Measurements from ENCODE around the gene AKAP17A. TPM values are rescaled to one million over a fixed set of nuclear protein-coding genes. Genes with fewer than 3 reads are reported as not detected.
A peak's percentile ranks its signal among the peaks of the same experiment; 100 is the strongest.
"Not testable (repeated sequence)": the region's sequence is repeated elsewhere in the genome, so short reads cannot be mapped to it uniquely, and the experiment has no call there.

AKAP17A gene
- total RNA-seq, 1 experiment from 2014 or later = 20.6 TPM

DNA sequence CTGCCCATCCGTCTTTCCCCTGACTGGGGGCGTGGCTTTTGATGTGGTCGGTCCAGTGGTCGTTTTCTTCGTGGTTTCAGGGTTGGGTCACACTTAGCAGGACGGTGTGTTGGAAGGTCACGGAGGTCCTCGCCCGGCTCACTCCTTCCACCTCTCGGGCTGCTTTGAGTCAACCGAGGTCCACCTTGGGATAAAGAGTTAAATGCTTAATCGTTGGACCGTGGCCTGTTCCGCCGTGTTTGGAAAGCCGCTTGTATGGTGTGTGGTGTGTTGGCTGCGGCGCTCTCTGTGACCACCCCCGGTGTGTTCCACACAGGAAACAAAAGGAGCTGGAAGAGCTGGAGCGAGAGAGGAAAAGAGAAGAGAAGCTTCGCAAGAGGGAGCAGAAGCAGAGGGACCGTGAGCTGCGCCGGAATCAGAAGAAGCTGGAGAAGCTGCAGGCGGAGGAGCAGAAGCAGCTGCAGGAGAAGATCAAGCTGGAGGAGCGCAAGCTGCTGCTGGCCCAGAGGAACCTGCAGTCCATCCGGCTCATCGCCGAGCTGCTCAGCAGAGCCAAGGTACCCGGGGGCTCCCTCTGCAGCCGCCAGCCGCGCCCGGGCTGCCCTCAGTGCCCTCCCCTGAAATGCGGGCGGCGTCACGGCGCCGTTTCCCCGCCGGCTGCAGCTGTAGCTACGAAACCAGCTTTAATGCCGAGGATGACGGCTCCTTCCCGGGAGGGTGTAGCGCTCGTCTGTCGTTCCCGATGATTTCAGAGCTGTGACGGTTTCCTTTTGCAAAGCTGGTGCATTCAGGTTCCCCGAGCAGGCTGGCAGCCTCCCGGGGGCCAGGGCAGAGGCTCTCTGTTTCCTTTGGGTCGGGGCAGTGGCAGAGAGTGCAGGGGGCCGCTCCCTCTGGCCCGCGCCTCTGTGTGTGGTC, 7.7 kb downstream of the AKAP17A start:
- DNase-seq (ENCODE audit: low read depth) = no peak
- in situ Hi-C loops (cut with HindIII; ENCODE audit: low pct_unique_long_range_greater_than_20kb, low sequenced_read_pairs) = no loop called here

DNA sequence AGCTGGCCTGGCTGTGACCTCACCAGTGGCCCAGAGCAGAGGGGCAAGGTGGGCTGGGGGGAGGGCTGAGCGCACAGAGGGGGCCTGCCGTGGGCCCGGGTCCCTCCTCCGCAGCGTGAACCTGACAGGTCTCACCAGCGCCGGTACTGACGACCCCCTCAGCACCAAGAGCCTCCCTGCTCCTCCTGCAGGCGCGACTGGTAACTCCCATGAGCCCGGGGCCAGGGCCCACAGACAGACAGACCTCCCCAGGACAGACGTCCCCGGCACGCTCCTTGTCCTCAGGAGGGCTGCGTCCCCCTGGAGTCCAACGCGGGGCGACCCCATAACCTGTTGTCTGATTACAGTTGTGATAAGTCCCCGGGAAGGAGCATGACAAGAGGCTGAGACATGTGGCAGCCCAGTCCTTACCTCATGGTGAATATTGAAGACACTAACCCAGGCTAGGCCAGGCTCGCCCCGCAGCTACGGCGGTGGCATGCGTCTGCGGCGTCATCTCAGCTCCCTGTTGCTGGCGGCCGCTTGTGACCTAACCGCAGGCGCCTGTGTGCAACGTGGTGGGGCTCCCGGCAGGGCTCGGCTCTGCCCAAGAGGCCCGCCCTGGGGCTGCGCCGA, 8.5 kb downstream of the AKAP17A start:
- DNase-seq (ENCODE audit: low read depth) = no peak
- in situ Hi-C loops (cut with HindIII; ENCODE audit: low pct_unique_long_range_greater_than_20kb, low sequenced_read_pairs) = no loop called here

DNA sequence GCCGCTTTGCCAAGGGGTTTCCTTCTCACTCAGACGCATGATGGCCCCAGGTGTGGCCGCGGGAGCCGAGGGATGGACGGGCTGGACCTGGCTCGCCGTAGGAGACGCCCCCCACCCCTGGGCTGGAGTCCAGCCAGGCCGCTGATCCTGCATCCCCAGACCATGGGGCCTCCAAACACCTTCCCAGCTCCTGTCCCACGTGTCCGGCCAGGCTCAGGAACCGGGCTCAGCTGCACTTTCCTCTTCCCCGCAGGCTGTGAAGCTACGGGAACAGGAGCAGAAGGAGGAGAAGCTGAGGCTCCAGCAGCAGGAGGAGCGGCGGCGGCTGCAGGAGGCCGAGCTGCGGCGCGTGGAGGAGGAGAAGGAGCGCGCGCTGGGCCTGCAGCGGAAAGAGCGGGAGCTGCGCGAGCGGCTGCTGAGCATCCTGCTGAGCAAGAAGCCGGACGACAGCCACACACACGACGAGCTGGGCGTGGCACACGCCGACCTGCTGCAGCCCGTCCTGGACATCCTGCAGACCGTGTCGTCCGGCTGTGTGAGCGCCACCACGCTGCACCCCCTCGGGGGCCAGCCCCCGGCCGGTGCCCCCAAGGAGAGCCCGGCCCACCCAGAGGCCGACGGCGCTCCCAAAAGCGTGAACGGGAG, 9.1 kb downstream of the AKAP17A start:
- no peak for DNase-seq (ENCODE audit: low read depth)
- in situ Hi-C loops (cut with HindIII; ENCODE audit: low pct_unique_long_range_greater_than_20kb, low sequenced_read_pairs) = no loop called here

DNA sequence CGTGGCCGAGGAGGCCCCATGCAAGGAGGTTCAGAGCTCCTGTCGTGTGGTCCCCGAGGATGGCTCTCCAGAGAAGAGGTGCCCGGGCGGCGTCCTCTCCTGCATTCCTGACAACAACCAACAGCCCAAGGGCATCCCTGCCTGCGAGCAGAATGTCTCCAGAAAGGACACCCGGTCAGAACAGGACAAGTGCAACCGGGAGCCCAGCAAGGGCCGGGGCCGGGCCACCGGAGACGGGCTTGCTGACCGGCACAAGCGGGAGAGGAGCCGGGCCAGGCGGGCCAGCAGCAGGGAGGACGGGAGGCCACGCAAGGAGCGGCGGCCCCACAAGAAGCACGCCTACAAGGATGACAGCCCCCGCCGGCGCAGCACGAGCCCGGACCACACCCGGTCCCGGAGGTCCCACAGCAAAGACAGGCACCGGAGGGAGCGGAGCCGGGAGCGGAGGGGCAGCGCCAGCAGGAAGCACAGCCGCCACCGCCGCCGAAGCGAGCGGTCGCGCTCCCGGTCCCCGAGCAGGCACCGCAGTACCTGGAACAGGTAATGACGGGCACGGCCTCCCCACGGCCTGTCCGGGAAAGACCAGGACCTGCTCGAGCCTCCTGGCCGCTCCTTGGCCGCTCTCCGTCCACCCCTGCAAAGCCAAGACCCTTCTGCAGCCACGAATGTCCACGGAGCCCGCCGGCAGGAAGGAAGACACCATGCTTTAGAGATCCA, 9.8 kb downstream of the AKAP17A start:
- no peak for DNase-seq (ENCODE audit: low read depth)
- in situ Hi-C loops (cut with HindIII; ENCODE audit: low pct_unique_long_range_greater_than_20kb, low sequenced_read_pairs) = no loop called here

DNA sequence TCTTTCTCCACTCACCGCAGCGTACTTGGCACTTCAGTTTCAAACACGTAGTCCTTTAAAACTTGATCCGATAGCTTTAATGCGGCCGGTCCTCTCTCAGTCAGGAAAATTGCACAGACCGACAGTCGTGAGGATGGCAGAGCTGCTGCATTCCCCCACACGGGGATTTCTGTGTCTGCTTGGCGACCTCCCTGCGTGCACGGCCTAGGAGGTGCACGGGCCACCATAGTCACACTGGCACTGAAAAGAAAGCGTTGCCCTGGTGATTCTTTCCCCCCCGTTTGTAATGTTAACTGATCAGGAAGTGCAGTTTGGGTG, 10.3 kb downstream of the AKAP17A start:
- in situ Hi-C loops (cut with HindIII; ENCODE audit: low pct_unique_long_range_greater_than_20kb, low sequenced_read_pairs) = no loop called here
- no peak for DNase-seq (ENCODE audit: low read depth)

DNA sequence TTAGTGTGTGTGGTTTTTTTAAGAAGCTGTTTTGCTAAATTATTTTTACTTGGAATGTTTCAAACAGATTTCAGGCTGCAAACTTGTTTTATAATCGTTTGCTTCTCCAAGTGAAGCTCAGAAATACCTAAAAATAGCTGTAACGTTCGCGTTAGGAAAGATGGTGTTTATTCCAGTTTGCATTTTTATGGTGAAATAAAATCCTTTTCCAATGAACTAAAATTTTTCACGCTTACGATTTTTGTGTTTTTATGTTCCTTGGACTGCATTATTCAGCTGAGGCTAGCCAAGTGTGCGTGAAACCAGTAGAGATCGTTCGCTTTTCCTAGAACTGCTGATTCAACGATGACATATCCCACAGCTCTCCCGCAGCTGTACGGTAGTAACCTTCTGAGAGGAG, 10.9 kb downstream of the AKAP17A start:
- in situ Hi-C loops (cut with HindIII; ENCODE audit: low pct_unique_long_range_greater_than_20kb, low sequenced_read_pairs) = no loop called here
- DNase-seq (ENCODE audit: low read depth) = no peak

DNA sequence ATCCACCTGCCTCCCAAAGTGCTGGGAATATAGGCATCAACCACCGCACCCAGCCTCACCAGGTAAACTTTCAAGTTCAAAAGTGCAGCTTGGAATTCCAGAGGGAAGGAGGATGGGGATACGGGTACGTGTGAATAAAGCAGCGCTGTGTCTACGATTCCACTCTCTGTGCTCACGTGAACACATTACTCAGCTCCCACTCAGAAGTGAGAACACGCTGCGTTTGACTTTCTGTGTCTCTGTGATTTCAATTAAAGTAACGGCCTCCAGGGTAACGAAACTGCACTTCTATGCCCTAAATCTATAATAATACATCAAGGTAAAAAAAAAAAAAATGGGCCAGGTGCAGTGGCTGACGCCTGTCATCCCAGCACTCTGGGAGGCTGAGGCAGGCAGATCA, 15.1 kb downstream of the AKAP17A start:
- in situ Hi-C loops (cut with HindIII; ENCODE audit: low pct_unique_long_range_greater_than_20kb, low sequenced_read_pairs) = no loop called here
- no peak for DNase-seq (ENCODE audit: low read depth)

DNA sequence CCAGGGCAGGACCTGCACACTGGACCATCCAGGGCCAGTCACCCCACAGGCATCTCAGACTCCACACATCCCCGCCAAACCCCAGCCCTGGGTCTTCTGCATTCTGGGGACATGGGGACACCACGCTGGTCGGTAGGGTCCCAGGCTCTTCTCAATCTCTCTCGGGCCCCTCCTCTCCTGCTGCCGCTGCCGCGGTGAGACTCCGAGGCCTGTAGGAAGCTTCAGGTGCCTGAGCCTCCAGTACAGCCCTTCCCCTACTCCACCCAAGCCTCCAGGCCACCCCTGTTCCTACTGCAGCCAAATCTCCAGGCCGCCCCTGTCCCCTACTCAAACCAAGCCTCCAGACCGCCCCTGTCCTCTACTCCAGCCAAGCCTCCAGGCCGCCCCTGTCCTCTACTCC, 17.9 kb downstream of the AKAP17A start:
- no peak for DNase-seq (ENCODE audit: low read depth)
- in situ Hi-C loops (cut with HindIII; ENCODE audit: low pct_unique_long_range_greater_than_20kb, low sequenced_read_pairs) = no loop called here

DNA sequence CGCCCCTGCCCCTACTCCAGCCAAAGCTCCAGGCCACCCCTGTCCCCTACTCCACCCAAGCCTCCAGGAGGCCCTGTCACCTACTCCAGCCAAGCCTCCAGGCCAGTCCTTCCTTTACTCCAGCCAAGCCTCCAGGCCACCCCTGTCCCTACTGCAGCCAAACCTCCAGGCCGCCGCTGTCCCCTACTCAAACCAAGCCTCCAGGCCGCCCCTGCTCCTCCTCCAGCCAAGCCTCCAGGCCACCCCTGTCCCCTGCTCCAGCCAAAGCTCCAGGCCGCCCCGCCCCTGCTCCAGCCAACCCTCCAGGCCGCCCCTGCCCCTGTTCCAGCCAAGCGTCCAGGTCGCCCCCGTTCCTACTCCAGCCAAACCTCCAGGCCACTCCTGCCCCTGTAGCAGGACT, 18.4 kb downstream of the AKAP17A start:
- DNase-seq (ENCODE audit: low read depth) = no peak
- in situ Hi-C loops (cut with HindIII; ENCODE audit: low pct_unique_long_range_greater_than_20kb, low sequenced_read_pairs) = no loop called here

DNA sequence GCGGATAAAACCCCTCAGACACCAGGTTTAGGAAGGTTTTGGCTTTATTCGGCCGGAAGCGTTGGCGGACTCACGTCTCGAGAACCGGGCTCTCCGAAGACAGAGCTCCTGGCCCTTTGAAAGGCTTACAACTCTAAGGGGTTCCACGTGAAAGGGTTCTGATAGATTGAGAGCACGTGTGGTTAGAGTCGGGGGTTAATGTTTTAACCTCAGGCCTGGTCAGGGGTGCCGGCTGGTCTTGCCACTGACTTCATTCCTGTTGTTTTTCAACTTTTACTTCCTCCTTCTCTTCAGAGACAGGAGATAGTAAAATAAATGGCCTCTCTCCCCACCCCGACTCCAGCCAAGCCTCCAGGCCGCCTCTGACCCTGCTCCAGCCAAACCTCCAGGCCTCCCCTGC, 18.8 kb downstream of the AKAP17A start:
- peak; percentile 23 for DNase-seq (ENCODE audit: low read depth)

DNA sequence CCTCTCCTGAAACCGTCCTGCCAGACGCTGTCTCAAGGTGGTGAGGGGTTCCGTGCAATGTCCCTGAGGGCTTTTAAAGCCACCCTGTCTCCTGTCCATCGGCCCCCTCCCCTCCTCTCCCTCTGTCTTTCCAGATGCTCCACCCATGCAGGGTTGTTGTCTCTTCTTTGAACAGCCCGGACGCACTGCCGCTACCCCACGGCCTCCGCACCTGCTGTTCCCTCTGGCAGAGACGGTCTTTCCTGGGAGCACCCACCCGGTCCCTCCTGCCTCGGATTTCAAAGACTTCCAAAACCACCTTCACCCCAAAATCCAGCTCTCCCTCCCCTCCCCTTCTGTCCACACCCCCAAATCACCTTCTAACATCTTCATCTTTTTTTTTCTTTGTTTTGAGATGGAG, 19.3 kb downstream of the AKAP17A start:
- in situ Hi-C loops (cut with HindIII; ENCODE audit: low pct_unique_long_range_greater_than_20kb, low sequenced_read_pairs) = no loop called here
- no peak for DNase-seq (ENCODE audit: low read depth)

More for the DNA sequence above, 18.8 kb downstream of the AKAP17A start:
- in situ Hi-C loops (cut with HindIII; ENCODE audit: low pct_unique_long_range_greater_than_20kb, low sequenced_read_pairs) = no loop called here

DNA sequence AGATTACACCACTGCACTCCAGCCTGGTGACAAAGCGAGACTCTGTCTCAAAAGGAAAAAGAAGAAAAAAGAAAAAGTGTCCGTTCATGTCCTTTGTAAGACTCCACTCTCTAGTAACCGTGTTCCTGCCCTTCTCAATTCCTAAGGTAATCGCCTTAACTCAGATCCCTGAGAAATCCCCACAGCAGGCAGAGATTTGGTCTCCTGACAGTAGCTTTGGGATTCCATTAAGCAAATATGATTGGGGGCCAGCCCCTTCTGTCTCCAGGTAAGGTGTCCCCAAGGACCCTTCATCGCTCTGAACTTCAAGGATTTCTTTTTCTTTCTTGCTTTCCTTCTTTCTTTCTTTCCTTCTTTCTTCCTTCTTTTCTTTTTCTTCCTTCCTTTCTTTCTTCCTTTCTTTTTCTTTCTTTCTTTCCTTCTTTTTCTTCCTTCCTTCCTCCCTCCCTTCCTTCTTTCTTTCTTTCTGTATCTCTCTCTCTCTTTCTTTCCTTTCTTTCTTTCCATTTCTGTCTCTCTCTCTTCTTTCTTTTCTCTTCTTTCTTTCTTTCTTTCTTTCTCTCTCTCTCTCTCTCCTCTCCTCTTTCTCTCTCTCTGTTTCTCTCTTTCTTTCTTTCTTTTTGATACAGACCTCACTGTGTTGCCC, 21.4 kb downstream of the AKAP17A start:
- in situ Hi-C loops (cut with HindIII; ENCODE audit: low pct_unique_long_range_greater_than_20kb, low sequenced_read_pairs) = no loop called here
- no peak for DNase-seq (ENCODE audit: low read depth)

DNA sequence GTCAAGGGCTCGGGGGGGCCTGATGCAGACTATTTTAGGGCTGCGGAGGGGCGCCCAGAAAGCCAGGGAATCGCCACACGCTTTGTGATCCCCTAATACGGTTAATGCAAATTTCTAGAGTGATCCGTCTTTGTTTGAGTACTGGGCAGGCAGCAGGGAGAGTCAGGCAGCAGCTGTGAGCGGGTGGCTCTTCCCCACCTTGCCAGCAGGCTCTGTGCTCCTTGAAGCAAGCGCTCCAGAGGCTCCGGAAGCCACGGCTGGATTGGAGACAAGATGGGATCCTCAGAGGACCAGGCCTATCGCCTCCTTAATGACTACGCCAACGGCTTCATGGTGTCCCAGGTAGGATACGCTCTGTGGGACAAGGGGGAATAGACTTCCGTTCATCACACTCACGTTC, 23.5 kb downstream of the AKAP17A start, which contains the start of gene ASMT:
TSS of gene ASMT (plus strand) at position 133 of the 400 bp plus-strand sequence. CDS start at position 274, 141 bp downstream.
- DNase-seq (ENCODE audit: low read depth) = no peak
- in situ Hi-C loops (cut with HindIII; ENCODE audit: low pct_unique_long_range_greater_than_20kb, low sequenced_read_pairs) = no loop called here

DNA sequence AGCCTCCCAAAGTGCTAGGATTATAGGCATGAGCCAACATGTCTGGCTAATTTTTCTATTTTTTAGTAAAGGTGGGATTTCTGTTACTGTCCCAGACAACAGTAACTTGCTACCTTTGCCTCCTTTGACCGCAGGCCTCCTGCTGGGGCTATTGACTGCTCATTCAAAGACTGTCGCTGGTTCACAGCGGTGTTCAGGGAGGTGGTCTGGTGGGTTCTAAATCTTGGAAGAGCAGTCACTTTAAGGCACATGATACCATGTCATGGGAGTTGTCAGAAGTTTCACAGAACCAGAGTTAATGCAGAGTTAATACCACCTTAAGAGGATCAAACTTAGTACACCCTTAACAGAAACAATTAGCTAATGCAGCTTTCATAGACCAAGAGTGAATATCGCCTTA, 27.3 kb downstream of the AKAP17A start:
- in situ Hi-C loops (cut with HindIII; ENCODE audit: low pct_unique_long_range_greater_than_20kb, low sequenced_read_pairs) = no loop called here
- DNase-seq (ENCODE audit: low read depth) = no peak

DNA sequence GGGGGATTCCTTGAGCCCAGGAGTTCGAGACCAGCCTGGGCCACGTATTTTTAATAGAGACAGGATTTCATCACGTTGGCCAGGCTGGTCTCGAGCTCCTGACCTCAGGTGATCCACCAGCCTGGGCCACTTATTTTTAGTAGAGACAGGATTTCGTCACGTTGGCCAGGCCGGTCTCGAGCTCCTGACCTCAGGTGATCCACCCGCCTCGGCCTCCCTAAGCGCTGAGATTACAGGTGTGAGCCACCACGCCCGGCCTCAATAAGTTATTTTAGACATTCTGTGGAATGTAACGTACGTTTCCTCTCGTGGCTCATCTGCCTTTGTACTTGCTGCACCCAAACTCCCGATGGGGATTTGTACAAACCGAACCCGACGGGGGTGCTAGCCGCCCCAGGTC, 32.3 kb downstream of the AKAP17A start:
- in situ Hi-C loops (cut with HindIII; ENCODE audit: low pct_unique_long_range_greater_than_20kb, low sequenced_read_pairs) = no loop called here
- DNase-seq (ENCODE audit: low read depth) = no peak

DNA sequence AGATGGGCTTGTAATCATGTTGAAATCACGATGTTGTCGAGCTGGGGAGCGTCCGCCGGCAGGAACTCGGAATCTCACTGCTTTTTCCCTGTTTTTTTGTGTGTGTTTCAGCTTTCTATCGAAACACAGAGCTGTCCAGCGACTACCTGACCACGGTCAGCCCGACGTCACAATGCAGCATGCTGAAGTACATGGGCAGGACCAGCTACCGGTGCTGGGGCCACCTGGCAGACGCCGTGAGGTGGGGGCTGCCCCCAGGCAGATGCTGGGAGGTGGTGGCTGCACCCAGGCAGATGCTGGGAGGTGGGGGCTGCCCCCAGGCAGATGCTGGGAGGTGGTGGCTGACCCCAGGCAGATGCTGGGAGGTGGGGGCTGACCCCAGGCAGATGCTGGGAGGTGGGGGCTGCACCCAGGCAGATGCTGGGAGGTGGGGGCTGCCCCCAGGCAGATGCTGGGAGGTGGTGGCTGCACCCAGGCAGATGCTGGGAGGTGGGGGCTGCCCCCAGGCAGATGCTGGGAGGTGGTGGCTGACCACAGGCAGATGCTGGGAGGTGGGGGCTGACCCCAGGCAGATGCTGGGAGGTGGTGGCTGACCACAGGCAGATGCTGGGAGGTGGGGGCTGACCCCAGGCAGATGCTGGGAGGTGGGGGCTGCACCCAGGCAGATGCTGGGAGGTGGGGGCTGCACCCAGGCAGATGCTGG, 32.9 kb downstream of the AKAP17A start:
- DNase-seq (ENCODE audit: low read depth); in situ Hi-C loops (cut with HindIII; ENCODE audit: low pct_unique_long_range_greater_than_20kb, low sequenced_read_pairs): not testable (repeated sequence)

DNA sequence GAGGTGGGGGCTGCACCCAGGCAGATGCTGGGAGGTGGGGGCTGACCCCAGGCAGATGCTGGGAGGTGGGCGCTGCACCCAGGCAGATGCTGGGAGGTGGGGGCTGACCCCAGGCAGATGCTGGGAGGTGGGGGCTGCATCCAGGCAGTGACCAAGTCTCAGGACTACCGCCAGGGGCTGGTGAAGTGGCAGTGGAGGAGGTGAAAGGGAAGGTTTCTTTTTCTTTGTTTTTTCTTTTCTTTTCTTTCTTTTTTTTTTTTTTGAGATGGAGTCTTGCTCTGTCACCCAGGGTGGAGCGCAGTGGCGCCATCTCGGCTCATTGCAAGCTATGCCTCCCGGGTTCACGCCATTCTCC, 33.4 kb downstream of the AKAP17A start:
- in situ Hi-C loops (cut with HindIII; ENCODE audit: low pct_unique_long_range_greater_than_20kb, low sequenced_read_pairs); DNase-seq (ENCODE audit: low read depth): not testable (repeated sequence)

DNA sequence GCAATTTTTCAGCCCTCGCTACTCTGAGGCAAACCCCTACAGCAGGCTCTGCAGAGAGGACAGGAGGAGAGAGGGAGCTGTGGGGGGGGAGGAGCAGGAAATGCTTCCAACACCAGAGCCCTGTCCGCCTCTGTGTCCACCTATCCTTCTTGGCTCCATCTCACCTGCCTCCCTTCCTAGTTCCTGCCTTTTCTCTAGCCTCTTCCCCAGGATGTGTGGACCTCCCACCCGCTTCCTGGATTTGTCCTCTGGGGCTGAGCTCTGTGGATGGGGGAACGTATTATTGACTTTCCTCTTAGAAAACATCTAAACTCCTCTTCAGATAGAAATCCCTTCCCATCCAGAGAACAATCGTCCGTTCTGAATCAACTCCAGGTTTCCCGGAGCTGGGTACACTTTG, 37.8 kb downstream of the AKAP17A start:
- in situ Hi-C loops (cut with HindIII; ENCODE audit: low pct_unique_long_range_greater_than_20kb, low sequenced_read_pairs) = no loop called here
- DNase-seq (ENCODE audit: low read depth) = no peak

All from Caki2 (cell line).